ENCODE measurements around the gene SNCG. TPM values are rescaled to one million over a fixed set of nuclear protein-coding genes. Genes with fewer than 3 reads are reported as not detected.

The SNCG gene
- total RNA-seq, 3 donors from 2014 or later = 2.9 to 22.1 (median 8.3) TPM

DNA sequence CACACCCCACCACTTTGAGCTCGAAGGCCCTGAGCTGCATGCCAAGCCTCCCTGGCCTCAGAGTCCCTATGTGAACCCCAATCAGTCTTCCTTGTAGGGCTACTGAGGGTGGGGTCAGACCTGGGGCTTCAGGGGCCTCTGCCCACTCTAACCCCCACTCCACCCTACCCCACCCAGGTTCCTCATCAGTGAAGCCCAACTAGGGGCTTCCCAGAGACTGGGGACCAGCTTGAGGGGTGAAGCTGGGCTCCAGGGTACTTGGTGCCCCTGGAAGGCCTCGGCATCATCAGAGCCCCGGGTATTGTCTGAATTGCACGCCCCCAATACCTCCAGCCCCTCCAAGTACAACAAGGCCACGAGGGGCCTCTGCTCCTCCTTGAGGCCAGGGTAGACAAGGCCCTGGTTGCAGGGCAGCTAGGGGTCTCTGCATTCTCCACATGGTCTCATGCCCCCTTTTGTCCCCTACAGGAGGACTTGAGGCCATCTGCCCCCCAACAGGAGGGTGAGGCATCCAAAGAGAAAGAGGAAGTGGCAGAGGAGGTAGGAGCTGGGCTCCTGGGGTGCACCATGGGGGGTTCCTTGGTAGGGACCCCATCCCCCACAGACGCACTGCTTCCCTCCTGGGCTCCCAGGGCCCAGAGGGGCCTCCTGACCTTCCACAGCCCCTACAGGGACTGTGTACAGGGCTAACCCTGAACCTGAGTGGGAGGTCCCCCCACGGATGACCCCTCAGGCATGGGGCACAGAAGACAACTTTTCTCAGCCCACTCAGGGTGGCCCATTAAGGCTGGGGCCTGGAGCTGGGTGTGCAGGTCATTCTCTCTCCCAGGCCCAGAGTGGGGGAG, 4.0 kb downstream of the SNCG start:
- ATAC-seq (no peak), DNase-seq (peak in 2 of 3 donors; percentile 15 to 17)
- H3K36me3 ChIP-seq (ENCODE audit: low read depth) = no peaks in the 10 kb centered on the region
- peaks cover 3% of the 10 kb centered on the region for H3K4me1 ChIP-seq (ENCODE audit: low read depth)
- H3K9me3 ChIP-seq = no peaks in the 10 kb centered on the region
- H3K4me3 ChIP-seq = no peak overlapping the region
- intact Hi-C loops (cut with DNase I, micrococcal nuclease) = no loop called here
- TF ChIP-seq CTCF (IDR thresholded peaks at IDR 0.05) = no peak

GRCh38 chr10:86962981-86963310, 4.5 kb downstream of the SNCG start:
- ATAC-seq (no peak), DNase-seq (peak in 2 of 3 donors; percentile 15 to 28)
- Histone ChIP-seq H3K4me1 (ENCODE audit: low read depth) (peaks cover 9% of the 10 kb centered on the region), H3K36me3 (ENCODE audit: low read depth) (no peaks in the 10 kb centered on the region), H3K9me3 (no peaks in the 10 kb centered on the region), H3K4me3 (no peak overlapping the region)
- intact Hi-C loops (cut with DNase I, micrococcal nuclease) = no loop called here
- no peak for TF ChIP-seq CTCF (IDR thresholded peaks at IDR 0.05)

DNA sequence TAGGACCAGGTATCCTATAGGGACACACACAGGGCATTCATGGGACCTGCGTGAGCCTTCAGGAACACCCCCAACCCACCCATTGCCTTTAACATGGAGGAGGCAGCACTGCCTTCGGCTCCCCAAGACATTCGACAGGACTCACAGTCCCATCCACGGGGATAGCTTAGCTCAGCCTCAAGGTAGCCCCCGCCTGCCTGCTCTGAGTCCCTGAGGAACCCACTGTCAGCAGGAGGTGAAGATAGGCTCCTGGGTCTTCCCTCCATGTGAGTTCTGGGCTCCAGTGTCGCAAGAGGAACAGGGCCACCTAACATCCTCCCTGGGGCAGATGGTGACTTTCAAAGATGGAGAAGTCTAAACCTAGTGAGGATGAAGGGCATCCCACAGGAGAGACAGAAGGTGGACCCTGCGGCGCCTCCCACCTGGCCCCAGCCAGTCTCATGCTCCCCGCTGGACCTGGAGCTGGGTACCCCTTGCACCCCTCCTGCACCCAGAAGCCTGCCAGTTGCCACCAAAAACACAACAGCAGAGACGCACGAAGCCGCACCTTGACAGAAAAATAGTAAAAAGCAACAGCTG, 5.0 kb downstream of the SNCG start:
- H3K4me1 ChIP-seq (ENCODE audit: low read depth) = peaks cover 10% of the 10 kb centered on the region
- intact Hi-C loops (cut with DNase I, micrococcal nuclease) = no loop called here
- no peaks in the 10 kb centered on the region for H3K9me3 ChIP-seq
- no peaks in the 10 kb centered on the region for H3K36me3 ChIP-seq (ENCODE audit: low read depth)
- no peak for TF ChIP-seq CTCF (IDR thresholded peaks at IDR 0.05)
- no peak overlapping the region for H3K4me3 ChIP-seq
- ATAC-seq = no peak
- peak in 1 of 3 donors; percentile 18 for DNase-seq

DNA sequence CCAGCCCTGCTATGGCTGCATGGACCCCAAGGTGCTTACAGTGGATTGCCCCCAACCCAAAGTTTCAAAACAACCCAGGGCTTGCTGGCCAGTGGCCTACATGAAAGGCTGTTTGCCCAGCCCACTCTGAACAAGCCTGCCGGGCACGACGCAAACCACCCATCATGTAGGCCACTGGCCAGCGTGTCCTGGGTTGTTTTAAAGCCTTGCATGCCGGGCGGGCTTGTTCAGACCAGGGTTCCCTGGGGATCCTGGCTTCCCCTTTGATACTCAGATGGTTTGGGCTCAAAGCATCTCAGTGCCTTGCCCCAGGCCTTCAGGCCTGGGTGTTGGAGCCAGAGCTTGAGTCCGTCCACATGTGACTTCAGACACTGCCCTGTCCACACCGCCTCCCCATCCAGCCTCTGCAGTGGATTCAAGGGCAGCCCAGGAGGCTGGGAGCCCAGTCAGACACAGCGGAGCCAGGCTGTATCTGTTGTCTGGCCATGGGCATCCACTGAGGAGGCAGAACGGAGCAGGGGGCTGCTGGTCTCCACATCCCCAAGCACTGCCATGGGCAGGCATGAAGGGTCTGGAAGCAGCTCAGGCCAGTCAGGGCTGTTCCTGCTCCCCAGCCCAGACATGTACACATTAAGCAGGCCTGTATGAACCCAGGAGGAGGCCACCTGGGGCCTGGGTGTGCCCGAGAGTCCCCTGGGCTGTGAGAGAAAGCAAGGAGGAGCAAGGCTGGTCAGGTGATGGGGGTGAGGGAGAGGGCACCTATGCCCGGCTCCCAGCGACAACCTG, 5.9 kb downstream of the SNCG start:
- H3K4me3 ChIP-seq = no peak overlapping the region
- H3K36me3 ChIP-seq (ENCODE audit: low read depth) = no peaks in the 10 kb centered on the region
- DNase-seq = no peak
- H3K9me3 ChIP-seq = no peaks in the 10 kb centered on the region
- no peak for TF ChIP-seq CTCF (IDR thresholded peaks at IDR 0.05)
- ATAC-seq = no peak
- peaks cover 18% of the 10 kb centered on the region for H3K4me1 ChIP-seq (ENCODE audit: low read depth)
- intact Hi-C loops (cut with DNase I, micrococcal nuclease) = no loop called here

GRCh38 chr10:86964847-86965190, 6.4 kb downstream of the SNCG start:
- no peaks in the 10 kb centered on the region for H3K9me3 ChIP-seq
- H3K4me1 ChIP-seq (ENCODE audit: low read depth) = peaks cover 19% of the 10 kb centered on the region
- no peak for TF ChIP-seq CTCF (IDR thresholded peaks at IDR 0.05)
- ATAC-seq (no peak), DNase-seq (peak in 1 of 3 donors; percentile 16)
- intact Hi-C loops (cut with DNase I, micrococcal nuclease) = no loop called here
- no peaks in the 10 kb centered on the region for H3K36me3 ChIP-seq (ENCODE audit: low read depth)
- no peak overlapping the region for H3K4me3 ChIP-seq

Data from mucosa of descending colon (tissue), 3 donors.